GM21367 (cell line): ENCODE data around the gene FPR3.
"Not testable (repeated sequence)": the region's sequence is repeated elsewhere in the genome, so short reads cannot be mapped to it uniquely, and the experiment has no call there.

Experiments
- ATAC-seq: cut with Tn5 transposase; IDR thresholded peaks from one replicate; pipeline ENCODE4 v1.9.1; 2021; ENCODE audit not compliant: unreplicated experiment

Gene FPR3

GRCh38 chr19:51783372-51783771 lies 11.6 kb upstream of the FPR3 start:
- ATAC-seq: no peak

GRCh38 chr19:51784109-51784785 lies 10.7 kb upstream of the FPR3 start:
- no peak for ATAC-seq

GRCh38 chr19:51784922-51785690 lies 9.9 kb upstream of the FPR3 start:
- no peak for ATAC-seq

GRCh38 chr19:51786646-51787494 lies 8.1 kb upstream of the FPR3 start:
- ATAC-seq: no peak

GRCh38 chr19:51788029-51788428 lies 6.9 kb upstream of the FPR3 start:
- ATAC-seq: no peak

- no peak for ATAC-seq
These were observed 5.7 kb upstream of the FPR3 start for GRCh38 chr19:51789061-51789795.

- ATAC-seq: no peak
These were observed 2.0 kb upstream of the FPR3 start for GRCh38 chr19:51792932-51793331.

- ATAC-seq: no peak
These were observed 963 bp upstream of the FPR3 start for GRCh38 chr19:51793994-51794393.

- ATAC-seq: no peak
These were observed 1.3 kb downstream of the FPR3 start for GRCh38 chr19:51796195-51796679.

GRCh38 chr19:51797480-51797879 lies 2.5 kb downstream of the FPR3 start:
- ATAC-seq: no peak

GRCh38 chr19:51798062-51798461 lies 3.1 kb downstream of the FPR3 start:
- ATAC-seq: no peak

GRCh38 chr19:51799034-51799773 lies 4.2 kb downstream of the FPR3 start:
- no peak for ATAC-seq

GRCh38 chr19:51799774-51800472 lies 5.0 kb downstream of the FPR3 start:
- ATAC-seq: no peak

- ATAC-seq: no peak
These were observed 5.7 kb downstream of the FPR3 start for GRCh38 chr19:51800473-51801244.

GRCh38 chr19:51802775-51803174 lies 7.8 kb downstream of the FPR3 start:
- no peak for ATAC-seq

- ATAC-seq: no peak
These were observed 8.6 kb downstream of the FPR3 start for GRCh38 chr19:51803519-51803918.

GRCh38 chr19:51803967-51804366 lies 9.0 kb downstream of the FPR3 start:
- no peak for ATAC-seq

GRCh38 chr19:51804789-51805188 lies 9.8 kb downstream of the FPR3 start:
- not testable (repeated sequence) for ATAC-seq

- not testable (repeated sequence) for ATAC-seq
These were observed 10.4 kb downstream of the FPR3 start for GRCh38 chr19:51805396-51805795.
